Neural progenitor cell (in vitro differentiated cells): ENCODE results near the gene CYTL1.

ENCODE experiments used
- EZH2 ChIP-seq: fragments of 200-600 bp; sonication (generic); IDR thresholded peaks from 2 replicates; pipeline ENCODE4 v1.6.1; 2017; ENCODE audit warnings: antibody characterized with exemption, mild to moderate bottlenecking, moderate library complexity
- EZH2phosphoT487 ChIP-seq: fragments of 200-600 bp; sonication (generic); IDR thresholded peaks from 2 replicates; pipeline ENCODE4 v1.6.1; 2017; ENCODE audit warnings: antibody characterized with exemption
- TF ChIP-seq, protein P1 (sequence below): fragments of 200-600 bp; sonication (generic); IDR thresholded peaks from 2 replicates; pipeline ENCODE4 v1.5.1; 2017; ENCODE audit warnings: antibody characterized with exemption, mild to moderate bottlenecking

DNA sequence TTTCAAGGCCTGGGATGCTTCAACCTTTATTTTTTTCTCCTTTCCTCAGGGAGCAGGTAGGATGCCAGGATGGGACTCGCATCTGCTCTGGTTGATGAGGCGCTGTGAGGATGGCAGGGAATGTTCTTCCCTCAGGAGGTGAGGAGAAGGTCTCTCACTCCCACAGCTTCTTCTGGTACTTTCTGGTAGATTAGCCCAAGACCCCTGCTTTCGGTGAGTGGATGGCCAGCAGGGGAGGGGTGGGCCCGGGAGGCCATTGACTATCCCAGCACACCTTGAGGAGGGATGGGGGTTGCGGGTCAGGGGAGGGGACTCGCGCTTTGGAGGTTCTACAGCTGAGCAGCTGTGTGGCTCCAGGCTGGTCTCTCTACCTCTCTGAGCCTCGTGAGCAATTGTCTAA is 14.8 kb downstream of the CYTL1 start:
- TF ChIP-seq, protein P1, sequence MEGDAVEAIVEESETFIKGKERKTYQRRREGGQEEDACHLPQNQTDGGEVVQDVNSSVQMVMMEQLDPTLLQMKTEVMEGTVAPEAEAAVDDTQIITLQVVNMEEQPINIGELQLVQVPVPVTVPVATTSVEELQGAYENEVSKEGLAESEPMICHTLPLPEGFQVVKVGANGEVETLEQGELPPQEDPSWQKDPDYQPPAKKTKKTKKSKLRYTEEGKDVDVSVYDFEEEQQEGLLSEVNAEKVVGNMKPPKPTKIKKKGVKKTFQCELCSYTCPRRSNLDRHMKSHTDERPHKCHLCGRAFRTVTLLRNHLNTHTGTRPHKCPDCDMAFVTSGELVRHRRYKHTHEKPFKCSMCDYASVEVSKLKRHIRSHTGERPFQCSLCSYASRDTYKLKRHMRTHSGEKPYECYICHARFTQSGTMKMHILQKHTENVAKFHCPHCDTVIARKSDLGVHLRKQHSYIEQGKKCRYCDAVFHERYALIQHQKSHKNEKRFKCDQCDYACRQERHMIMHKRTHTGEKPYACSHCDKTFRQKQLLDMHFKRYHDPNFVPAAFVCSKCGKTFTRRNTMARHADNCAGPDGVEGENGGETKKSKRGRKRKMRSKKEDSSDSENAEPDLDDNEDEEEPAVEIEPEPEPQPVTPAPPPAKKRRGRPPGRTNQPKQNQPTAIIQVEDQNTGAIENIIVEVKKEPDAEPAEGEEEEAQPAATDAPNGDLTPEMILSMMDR, result no peak
- TF ChIP-seq EZH2 (no peak), EZH2phosphoT487 (no peak)
